Measurements from ENCODE around the gene SMIM13.

Gene SMIM13

DNA sequence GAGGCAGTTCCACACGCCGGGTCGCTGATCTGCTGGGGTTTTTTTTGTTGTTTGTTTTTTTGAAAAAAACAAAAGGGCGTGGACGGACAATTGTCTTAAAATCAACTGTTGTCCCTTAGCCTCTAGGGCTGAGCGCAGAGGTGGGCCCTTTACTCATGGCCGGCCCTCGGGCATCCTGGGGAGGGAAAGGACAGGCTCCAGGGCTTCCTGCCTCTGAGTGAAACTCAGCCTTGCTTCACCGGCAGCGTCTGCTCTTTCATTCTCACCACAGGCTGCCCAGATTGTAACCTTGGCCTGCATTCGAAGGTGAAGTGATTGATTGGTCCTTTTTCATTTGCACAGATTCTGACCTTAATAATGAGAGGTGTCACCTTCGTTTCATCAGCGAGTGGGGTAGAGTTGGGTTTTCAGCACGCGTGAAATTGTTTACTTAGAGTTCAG is 797 bp downstream of the SMIM13 start:
- TF ChIP-seq, protein P1, sequence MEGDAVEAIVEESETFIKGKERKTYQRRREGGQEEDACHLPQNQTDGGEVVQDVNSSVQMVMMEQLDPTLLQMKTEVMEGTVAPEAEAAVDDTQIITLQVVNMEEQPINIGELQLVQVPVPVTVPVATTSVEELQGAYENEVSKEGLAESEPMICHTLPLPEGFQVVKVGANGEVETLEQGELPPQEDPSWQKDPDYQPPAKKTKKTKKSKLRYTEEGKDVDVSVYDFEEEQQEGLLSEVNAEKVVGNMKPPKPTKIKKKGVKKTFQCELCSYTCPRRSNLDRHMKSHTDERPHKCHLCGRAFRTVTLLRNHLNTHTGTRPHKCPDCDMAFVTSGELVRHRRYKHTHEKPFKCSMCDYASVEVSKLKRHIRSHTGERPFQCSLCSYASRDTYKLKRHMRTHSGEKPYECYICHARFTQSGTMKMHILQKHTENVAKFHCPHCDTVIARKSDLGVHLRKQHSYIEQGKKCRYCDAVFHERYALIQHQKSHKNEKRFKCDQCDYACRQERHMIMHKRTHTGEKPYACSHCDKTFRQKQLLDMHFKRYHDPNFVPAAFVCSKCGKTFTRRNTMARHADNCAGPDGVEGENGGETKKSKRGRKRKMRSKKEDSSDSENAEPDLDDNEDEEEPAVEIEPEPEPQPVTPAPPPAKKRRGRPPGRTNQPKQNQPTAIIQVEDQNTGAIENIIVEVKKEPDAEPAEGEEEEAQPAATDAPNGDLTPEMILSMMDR (IDR thresholded peaks at IDR 0.05; ENCODE audit: low read depth, low read length), result no peak
- DNase-seq (ENCODE audit: extremely low read depth, low read depth), result peak; percentile 0

DNA sequence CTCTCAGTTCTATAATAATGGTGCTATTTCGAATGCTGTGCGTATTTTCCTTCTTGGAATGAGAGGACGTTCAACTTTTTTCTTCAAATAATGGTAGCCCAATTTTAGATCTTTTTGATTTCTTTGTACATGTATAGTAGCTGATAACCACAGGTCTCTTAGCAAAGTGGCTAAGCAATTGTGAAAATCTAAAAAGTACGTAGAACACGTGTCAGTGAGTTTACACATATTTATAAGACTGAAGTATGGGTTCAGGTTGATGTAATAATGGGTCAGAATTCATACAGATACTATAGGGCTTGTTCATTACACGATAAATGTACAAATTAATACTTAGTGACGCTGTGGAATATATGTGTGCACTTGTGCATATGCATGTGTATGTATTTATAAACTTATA is 1.3 kb downstream of the SMIM13 start:
- no peak for DNase-seq (ENCODE audit: extremely low read depth, low read depth)
- TF ChIP-seq, protein P1 (IDR thresholded peaks at IDR 0.05; ENCODE audit: low read depth, low read length), result no peak

DNA sequence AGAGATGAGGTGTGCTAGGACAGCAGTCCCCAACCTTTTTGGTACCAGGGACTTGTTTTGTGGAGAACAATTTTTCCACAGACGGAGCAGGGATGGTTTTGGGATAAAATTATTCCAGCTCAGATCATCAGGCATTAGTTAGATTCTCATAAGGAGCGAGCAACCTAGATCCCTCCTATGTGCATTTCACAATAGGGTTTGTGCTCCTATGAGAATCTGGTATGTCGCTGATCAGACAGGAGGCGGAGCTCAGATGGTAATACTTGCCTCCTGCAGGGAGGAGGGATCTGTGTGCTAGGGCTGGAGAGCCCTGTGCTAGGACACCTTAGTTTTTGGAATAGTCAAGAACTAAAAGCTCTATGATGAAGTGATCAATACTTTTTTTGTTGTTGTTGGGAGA is 2.5 kb downstream of the SMIM13 start:
- TF ChIP-seq, protein P1 (IDR thresholded peaks at IDR 0.05; ENCODE audit: low read depth, low read length), result no peak
- DNase-seq (ENCODE audit: extremely low read depth, low read depth), result peak; percentile 12

DNA sequence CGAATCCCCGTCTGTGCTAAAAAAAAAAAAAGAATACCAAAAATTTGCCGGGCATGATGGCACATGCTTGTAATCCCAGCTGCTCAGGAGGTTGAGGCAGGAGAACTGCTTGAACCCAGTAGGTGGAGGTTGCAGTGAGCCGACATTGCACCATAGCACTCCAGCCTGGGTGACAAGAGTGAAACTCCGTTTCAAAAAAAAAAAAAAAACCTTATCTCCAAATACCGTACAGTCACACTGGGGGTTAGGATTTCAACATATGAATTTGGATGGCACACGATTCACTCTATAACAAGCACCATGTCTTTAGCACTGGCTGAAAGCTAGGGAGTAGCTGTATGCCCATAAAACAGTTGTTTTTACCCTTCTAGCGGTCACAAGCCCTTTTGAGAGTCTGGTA is 3.8 kb downstream of the SMIM13 start:
- no peak for DNase-seq (ENCODE audit: extremely low read depth, low read depth)
- TF ChIP-seq, protein P1 (IDR thresholded peaks at IDR 0.05; ENCODE audit: low read depth, low read length), result no peak

DNA sequence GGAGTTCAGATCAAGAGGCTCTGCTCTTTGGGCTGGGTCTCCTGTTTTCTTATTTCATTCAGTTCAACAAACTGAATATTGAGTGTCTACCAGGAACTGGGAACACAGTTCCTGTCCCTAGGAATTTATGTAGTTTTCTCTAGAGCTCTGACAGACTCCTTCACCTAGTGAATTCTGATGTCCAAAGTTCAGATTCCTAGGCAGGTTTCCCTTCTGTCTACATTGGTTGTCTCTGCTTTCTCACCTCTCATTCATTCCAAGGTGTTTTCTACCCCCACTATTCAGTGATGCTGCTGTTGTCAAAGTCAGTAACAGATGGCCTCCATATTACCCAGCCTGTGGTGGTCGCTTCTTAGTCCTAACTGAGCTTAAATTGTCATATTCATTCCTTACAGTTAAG is 4.4 kb downstream of the SMIM13 start:
- DNase-seq (ENCODE audit: extremely low read depth, low read depth), result no peak
- TF ChIP-seq, protein P1 (IDR thresholded peaks at IDR 0.05; ENCODE audit: low read depth, low read length), result no peak

DNA sequence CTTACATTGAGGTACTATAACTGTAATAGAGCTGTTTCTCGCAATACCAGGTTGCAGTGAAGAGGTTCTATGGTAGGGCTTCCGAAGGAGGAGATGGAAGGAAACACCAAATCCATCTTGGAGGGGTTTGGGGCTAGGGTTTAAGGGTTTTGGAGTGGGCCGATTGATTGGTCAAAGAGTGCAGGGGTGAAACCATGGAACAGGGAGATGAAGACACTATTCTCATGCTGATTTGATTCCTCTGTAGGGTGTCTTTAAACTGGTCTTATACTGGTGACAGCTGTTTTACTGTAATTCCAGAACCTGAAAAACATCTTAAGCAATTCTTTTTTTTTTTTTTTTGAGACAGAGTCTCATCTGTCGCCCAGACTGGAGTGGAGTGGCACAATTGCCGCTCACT is 7.8 kb downstream of the SMIM13 start:
- DNase-seq (ENCODE audit: extremely low read depth, low read depth), result no peak
- TF ChIP-seq, protein P1 (IDR thresholded peaks at IDR 0.05; ENCODE audit: low read depth, low read length), result no peak

DNA sequence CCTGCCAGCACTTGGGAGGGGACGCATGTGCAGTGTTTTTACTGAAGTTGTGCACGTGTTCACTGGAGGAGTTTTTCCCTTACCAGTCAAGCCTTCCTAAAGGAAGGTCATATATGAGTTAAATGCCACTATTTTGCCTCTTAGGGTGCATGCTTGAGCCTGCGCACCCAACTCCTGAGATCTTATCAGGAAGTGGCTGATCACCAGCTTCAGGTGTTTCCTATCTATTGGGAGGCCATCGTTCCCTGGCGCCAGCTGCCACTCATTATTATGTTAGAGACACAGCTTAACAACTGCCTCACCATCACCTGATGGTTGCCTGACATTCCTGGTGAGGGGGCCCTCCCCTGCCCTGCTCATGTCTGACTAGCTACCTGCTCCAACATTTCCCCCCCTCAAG is 9.4 kb downstream of the SMIM13 start:
- DNase-seq (ENCODE audit: extremely low read depth, low read depth), result no peak
- TF ChIP-seq, protein P1 (IDR thresholded peaks at IDR 0.05; ENCODE audit: low read depth, low read length), result no peak

Measured in AG09319 (cell line).